OCI-LY7 (cell line): ENCODE data around the gene STAG1.
"Not testable (repeated sequence)": the region's sequence is repeated elsewhere in the genome, so short reads cannot be mapped to it uniquely, and the experiment has no call there.

Source experiments
- CTCF ChIP-seq: fragments of 200-600 bp; sonication (generic); conservative IDR thresholded peaks from 2 replicates; pipeline ENCODE4 v1.5.1; 2014; ENCODE audit warnings: mild to moderate bottlenecking, antibody characterized with exemption, low read length, moderate library complexity, mixed read lengths
- EZH2phosphoT487 ChIP-seq: fragments of 200-600 bp; sonication (generic); IDR thresholded peaks from 2 replicates; pipeline ENCODE4 v1.6.1; 2018; ENCODE audit warnings: low read depth, borderline replicate concordance, mild to moderate bottlenecking, mixed run types, antibody characterized with exemption, low read length, moderate library complexity, mixed read lengths

DNA sequence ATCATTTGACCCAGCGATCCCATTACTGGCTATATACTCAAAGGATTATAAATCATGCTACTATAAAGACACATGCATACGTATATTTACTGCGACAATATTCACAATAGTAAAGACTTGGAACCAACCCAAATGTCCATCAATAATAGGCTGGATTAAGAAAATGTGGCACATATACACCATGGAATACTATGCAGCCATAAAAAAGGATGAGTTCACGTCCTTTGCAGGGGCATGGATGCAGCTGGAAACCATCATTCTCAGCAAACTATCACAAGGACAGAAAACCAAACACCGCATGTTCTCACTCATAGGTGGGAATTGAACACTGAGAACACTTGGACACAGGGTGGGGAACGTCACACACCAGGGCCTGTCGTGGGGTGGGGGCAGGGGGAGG is 237.6 kb downstream of the STAG1 start:
- TF ChIP-seq CTCF, EZH2phosphoT487: not testable (repeated sequence)
